HUDEP-2 (cell line): ENCODE results near the gene ZNF483.
"Not testable (repeated sequence)": the region's sequence is repeated elsewhere in the genome, so short reads cannot be mapped to it uniquely, and the experiment has no call there.

Experiments used
- DNase-seq, 76 experiments: peaks; one replicate each; lab custom pipeline; 2025; ENCODE audit not compliant: unreplicated experiment in 76 of 76; lab: John Stamatoyannopoulos, UW

ZNF483 gene

GRCh38 chr9:111605041-111605559, 80.1 kb downstream of the ZNF483 start:
- no peak for DNase-seq

DNA sequence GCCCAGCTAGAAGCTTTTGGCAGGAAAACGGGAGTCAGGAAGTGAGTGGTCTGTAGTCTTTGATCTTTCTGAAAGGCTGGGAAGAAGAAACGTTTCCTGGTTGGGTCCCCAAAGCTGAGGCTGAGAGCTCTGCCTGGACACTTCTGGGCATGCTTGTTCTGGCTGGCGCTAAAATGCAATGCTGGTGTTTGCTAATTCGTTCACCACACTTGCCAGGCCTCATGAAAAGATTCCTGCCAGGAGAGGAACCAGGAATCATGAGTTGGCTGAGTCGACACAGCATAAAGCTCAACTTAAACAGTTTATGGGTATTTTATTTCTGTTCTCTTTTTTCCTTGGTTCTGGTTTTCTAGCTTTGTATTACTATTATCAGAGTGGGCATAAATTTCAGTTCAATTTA, 85.2 kb downstream of the ZNF483 start:
- DNase-seq, result no peak

DNA sequence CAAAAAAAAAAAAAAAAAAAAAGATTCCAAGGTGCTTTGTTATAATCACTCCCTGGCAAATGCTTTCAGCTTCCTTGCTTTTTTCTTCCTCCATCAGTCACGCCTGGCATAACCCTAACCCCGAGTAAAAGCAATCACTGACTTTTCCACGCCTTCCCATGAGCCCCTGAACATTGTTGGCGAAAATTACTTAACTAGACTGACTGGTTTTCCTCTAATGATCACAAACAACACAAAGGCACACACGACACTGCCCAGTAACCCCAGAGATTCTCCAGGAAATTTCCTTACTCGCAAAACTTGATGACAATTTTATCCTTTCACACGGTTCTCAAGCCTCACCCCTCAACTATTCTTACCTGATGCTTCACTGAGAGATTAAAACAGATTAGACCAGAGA, 85.9 kb downstream of the ZNF483 start:
- DNase-seq, result no peak

DNA sequence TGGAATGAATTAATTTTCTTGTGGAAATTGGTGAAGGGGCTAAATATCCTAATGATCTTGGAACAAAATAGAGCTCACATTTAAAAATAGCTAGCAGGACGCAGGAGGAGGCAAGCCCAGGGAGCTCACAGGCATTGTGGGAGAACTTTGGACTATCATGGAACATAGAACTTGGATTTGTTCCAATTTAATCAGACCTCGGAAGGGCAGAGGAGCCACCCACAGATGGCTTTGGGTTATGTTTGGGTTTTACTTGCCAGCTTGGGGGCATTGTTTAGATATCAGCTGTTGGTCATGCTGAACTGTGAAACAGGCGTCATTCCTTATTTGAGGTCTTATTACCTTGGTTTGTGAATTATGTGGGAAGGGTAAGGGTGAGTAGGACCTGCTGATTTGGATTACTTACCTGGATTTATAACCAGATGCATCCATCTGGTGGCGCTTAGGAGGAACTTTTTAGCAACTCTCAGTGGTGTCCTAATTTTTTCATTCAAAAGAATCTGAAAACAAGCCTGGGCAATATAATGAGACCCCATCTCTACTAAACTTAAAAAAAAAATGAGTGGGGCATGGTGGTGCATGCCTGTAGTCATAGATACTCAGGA, 88.6 kb downstream of the ZNF483 start:
- DNase-seq, result peak in 1 of 76 experiments; percentile 4

- DNase-seq, result no peak
Observed at GRCh38 chr9:111615928-111616327, 90.9 kb downstream of the ZNF483 start.

DNA sequence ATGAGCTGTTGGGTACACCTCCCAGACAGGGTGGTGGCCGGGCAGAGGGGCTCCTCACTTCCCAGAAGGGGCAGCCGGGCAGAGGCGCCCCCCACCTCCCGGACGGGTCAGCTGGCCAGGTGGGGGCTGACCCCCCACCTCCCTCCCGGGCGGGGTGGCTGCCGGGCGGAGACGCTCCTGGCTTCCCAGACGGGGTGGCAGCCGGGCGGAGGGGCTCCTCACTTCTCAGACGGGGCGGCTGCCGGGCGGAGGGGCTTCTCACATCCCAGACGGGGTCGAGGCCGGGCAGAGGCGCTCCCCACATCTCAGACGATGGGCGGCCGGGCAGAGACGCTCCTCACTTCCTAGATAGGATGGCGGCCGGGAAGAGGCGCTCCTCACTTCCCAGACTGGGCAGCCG, 92.4 kb downstream of the ZNF483 start:
- not testable (repeated sequence) for DNase-seq

DNA sequence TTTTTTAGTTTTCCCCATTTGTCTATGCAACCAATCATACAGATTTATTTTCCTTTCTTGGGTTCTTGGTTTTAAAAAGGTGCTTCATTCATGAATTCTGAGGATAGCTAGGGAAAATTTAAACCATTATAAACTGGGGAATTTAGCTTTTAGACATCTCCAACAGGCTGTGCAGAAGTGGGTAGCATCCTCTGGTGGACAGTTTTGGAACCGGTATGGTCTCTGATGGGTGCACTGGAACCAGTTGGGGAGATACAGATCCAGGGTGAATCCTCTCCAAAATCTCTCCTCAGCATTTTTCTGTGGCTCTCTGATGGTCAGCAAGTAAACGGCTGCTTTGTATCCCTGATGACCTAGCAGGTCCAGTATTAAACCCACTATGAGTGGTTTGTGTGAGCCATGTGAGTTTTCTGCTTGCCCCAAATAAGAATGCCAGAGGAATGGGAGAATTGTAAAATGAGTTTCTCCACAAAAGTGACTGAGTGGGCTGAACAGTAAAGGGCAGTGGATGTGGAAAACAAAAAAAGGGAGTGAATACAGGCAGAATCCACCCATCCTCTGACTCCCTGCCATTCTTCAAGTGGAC, 97.0 kb downstream of the ZNF483 start:
- DNase-seq, result peak in 25 of 76 experiments; percentile 0 to 50 (median 22)

- DNase-seq, result no peak
Observed at GRCh38 chr9:111622626-111623025, 97.6 kb downstream of the ZNF483 start.
